ENCODE data around the gene PACS1. TPM values are rescaled to one million over a fixed set of nuclear protein-coding genes. Genes with fewer than 3 reads are reported as not detected.
"Not testable (repeated sequence)": the region's sequence is repeated elsewhere in the genome, so short reads cannot be mapped to it uniquely, and the experiment has no call there.

PACS1 gene
- total RNA-seq, 1 donor from 2014 or later: 26.6 TPM

GRCh38 chr11:66072518-66072917, 2.4 kb downstream of the PACS1 start:
- DNase-seq (ENCODE audit: low read depth): no peak

GRCh38 chr11:66073669-66074068, 3.6 kb downstream of the PACS1 start:
- no peak for DNase-seq (ENCODE audit: low read depth)

GRCh38 chr11:66075273-66075672, 5.2 kb downstream of the PACS1 start:
- DNase-seq (ENCODE audit: low read depth): no peak

GRCh38 chr11:66076561-66076960, 6.5 kb downstream of the PACS1 start:
- peak; percentile 58 for DNase-seq (ENCODE audit: low read depth)

GRCh38 chr11:66077927-66078326, 7.9 kb downstream of the PACS1 start:
- DNase-seq (ENCODE audit: low read depth): no peak

- DNase-seq (ENCODE audit: low read depth): not testable (repeated sequence)
Observed at GRCh38 chr11:66078949-66079348, 8.9 kb downstream of the PACS1 start.

- peak; percentile 75 for DNase-seq (ENCODE audit: low read depth)
Observed at GRCh38 chr11:66080055-66080817, 10.2 kb downstream of the PACS1 start.

GRCh38 chr11:66081505-66081904, 11.4 kb downstream of the PACS1 start:
- DNase-seq (ENCODE audit: low read depth): peak; percentile 32

- DNase-seq (ENCODE audit: low read depth): peak; percentile 18
Observed at GRCh38 chr11:66082946-66083698, 13.1 kb downstream of the PACS1 start.

- no peak for DNase-seq (ENCODE audit: low read depth)
Observed at GRCh38 chr11:66083767-66084166, 13.7 kb downstream of the PACS1 start.

- DNase-seq (ENCODE audit: low read depth): no peak
Observed at GRCh38 chr11:66084821-66085475, 14.9 kb downstream of the PACS1 start.

- no peak for DNase-seq (ENCODE audit: low read depth)
Observed at GRCh38 chr11:66087148-66087908, 17.3 kb downstream of the PACS1 start.

GRCh38 chr11:66089067-66089466, 19.0 kb downstream of the PACS1 start:
- no peak for DNase-seq (ENCODE audit: low read depth)

GRCh38 chr11:66090288-66090687, 20.2 kb downstream of the PACS1 start:
- no peak for DNase-seq (ENCODE audit: low read depth)

- DNase-seq (ENCODE audit: low read depth): not testable (repeated sequence)
Observed at GRCh38 chr11:66092125-66092524, 22.1 kb downstream of the PACS1 start.

GRCh38 chr11:66099746-66100145, 29.7 kb downstream of the PACS1 start:
- DNase-seq (ENCODE audit: low read depth): not testable (repeated sequence)

- DNase-seq (ENCODE audit: low read depth): no peak
Observed at GRCh38 chr11:66100272-66101065, 30.4 kb downstream of the PACS1 start.

GRCh38 chr11:66101066-66101464, 31.0 kb downstream of the PACS1 start:
- DNase-seq (ENCODE audit: low read depth): no peak

- DNase-seq (ENCODE audit: low read depth): no peak
Observed at GRCh38 chr11:66104057-66104638, 34.1 kb downstream of the PACS1 start.
